Measurements from ENCODE around the gene FANCE. TPM values are rescaled to one million over a fixed set of nuclear protein-coding genes. Genes with fewer than 3 reads are reported as not detected.

Gene FANCE
- total RNA-seq, 1 experiment from 2014 or later = 16.1 TPM

DNA sequence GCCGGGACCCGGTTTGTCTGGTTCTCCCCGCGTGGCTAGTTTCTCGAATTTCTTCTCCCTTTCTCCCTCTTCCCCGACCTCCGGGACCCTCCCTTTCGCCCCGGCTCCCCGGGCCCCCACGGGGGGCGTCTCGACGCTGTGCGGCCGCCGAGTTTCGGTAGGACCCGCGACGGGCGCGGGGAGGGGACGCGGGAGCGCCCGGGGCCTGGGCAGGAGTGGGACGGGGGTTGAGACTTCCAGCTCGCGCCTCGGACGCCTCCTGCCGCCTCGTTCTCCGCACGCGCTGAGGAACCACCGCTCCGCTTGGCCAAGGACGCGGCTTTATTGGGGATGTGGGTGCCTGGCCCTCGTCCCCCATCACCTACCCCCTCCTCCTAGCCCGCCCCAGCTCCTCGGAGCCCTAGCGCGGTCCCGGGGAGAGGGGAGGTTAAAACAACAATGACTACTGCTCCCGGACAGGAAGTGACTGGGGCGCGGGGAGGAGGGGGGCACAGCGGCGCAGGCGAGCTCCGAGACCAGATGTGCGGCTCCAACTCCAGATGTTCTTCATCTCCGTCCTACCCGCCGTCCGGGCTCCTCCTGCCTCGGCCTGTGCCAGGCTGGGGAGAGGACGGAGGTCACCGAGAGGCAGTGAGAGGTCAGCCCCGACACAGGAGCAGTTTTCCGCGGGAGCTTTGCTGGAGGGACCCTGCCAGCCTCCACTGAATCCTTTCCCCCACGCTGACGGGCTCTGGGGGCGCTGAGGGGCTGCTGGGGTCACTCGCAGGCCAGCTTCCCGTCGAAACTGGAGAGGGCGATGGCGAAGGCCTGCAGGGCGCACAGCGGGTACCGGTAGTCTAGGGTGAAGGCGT, 45.7 kb downstream of the FANCE start:
- ChIA-PET CTCF (interaction anchor here (1.8 kb wide), 1 partner anchor 25 kb away, joined by 6 read pairs; no protein-coding TSS in a partner anchor), POLR2A (interaction anchor here (2.0 to 2.3 kb wide), 2 partner anchors 11 to 27 kb away, joined by 9 to 14 read pairs; no protein-coding TSS in a partner anchor)
- no peak overlapping the region for H2AFZ ChIP-seq (ENCODE audit: low read depth, low read length, poor library complexity, severe bottlenecking)

DNA sequence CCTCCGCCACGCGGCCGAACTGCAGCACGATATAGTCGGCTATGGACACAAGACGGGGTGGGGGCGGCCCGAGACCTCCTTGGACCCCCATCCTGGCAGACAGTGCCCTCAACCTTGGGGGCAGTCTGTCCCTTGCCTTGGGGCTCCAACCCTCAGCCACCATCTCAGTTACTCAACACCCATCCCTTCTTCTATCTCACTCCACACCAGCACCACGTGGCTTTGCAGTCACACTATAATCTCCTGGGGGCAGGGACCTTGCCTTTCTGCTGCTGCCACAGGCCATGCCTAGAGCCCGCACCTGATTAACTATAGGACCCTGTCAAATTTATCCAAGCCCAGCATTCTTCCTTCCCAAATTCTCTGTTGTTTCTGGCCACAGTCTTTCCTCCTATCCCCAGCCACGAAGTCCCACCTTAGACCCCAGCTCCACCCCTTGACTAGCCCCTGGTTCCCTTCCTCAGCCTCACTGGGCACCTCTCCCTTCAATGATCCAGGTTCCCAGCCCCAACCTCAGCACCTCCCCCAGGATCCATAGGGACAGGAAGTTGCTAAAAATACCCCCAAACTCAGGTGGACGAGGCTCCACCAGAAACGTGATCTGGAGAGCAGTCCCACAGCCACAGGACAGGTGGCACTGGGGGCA, 46.4 kb downstream of the FANCE start:
- Histone ChIP-seq H3K9me2 (ENCODE audit: insufficient read depth) (no peaks in the 10 kb centered on the region), H3K9ac (ENCODE audit: low read length) (peak overlapping the region; percentile 95), H3K9me3 (ENCODE audit: control insufficient read depth in 1 of 2, insufficient read depth in 1 of 2, low read depth in 1 of 2, low read length in 2 of 2) (no peaks in the 10 kb centered on the region), H3K4me2 (ENCODE audit: low read length) (peak overlapping the region; percentile 96), H3K4me3 (replicated peaks in 1 of 2; ENCODE audit: low read depth in 1 of 2, low read length in 2 of 2) (peak overlapping the region; percentile 65 to 70), H3K79me2 (ENCODE audit: insufficient read depth, low read length) (peaks cover 26% of the 10 kb centered on the region), H4K20me1 (ENCODE audit: insufficient read depth) (no peaks in the 10 kb centered on the region), H3K27ac (ENCODE audit: low read depth, low read length) (peak overlapping the region; percentile 98), H3K36me3 (ENCODE audit: control insufficient read depth in 1 of 2, insufficient read depth in 2 of 2, low read length in 2 of 2) (no peaks in the 10 kb centered on the region), H2AFZ (ENCODE audit: low read depth, low read length, poor library complexity, severe bottlenecking) (no peak overlapping the region), H3K27me3 (ENCODE audit: insufficient read depth, low read length) (no peaks in the 10 kb centered on the region), H3K4me1 (ENCODE audit: control insufficient read depth in 1 of 2, insufficient read depth in 2 of 2, low read length in 2 of 2) (peaks cover 17 to 37% of the 10 kb centered on the region in 2 experiments)
- POLR2A ChIA-PET = no interaction called here
- no TSS peak for BruUV-seq (replicated peaks)
- ATAC-seq = no peak
- TF ChIP-seq, protein P1, sequence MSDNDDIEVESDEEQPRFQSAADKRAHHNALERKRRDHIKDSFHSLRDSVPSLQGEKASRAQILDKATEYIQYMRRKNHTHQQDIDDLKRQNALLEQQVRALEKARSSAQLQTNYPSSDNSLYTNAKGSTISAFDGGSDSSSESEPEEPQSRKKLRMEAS (IDR thresholded peaks at IDR 0.05) = no peak
- no peak for TF ChIP-seq SIN3A (IDR thresholded peaks at IDR 0.05; ENCODE audit: low read depth)
- no peak for TF ChIP-seq SP1 (IDR thresholded peaks at IDR 0.05; ENCODE audit: low read depth)
- no peak for TF ChIP-seq TCF7L2 (IDR thresholded peaks at IDR 0.05; ENCODE audit: borderline replicate concordance, extremely low read depth, insufficient read depth, insufficient read length)
- no peak for TF ChIP-seq FOSL1 (IDR thresholded peaks at IDR 0.05; ENCODE audit: low read depth)
- TF ChIP-seq EGR1 (IDR thresholded peaks at IDR 0.05; ENCODE audit: low read depth) = no peak
- no peak for TF ChIP-seq CBX3 (IDR thresholded peaks at IDR 0.05; ENCODE audit: low read depth)
- no peak for DNase-seq (ENCODE audit: low read depth, low spot score)
- CTCF ChIA-PET = no interaction called here
- RAD21 ChIA-PET (ENCODE audit: low non-redundant PET in 1 of 2, low total read pairs in 2 of 2, uncharacterized antibody in 2 of 2, unreplicated experiment in 2 of 2) = no interaction called here
- intact Hi-C loops (cut with micrococcal nuclease) = no loop called here

More for the DNA sequence above, 45.7 kb downstream of the FANCE start:
- BruUV-seq (replicated peaks) = no TSS peak
- Histone ChIP-seq H3K4me3 (replicated peaks in 1 of 2; ENCODE audit: low read depth in 1 of 2, low read length in 2 of 2) (peak overlapping the region; percentile 65 to 70), H3K36me3 (ENCODE audit: control insufficient read depth in 1 of 2, insufficient read depth in 2 of 2, low read length in 2 of 2) (no peaks in the 10 kb centered on the region), H3K79me2 (ENCODE audit: insufficient read depth, low read length) (peaks cover 32% of the 10 kb centered on the region), H3K4me1 (ENCODE audit: control insufficient read depth in 1 of 2, insufficient read depth in 2 of 2, low read length in 2 of 2) (peaks cover 18 to 40% of the 10 kb centered on the region in 2 experiments), H3K27ac (ENCODE audit: low read depth, low read length) (peak overlapping the region; percentile 98), H3K4me2 (ENCODE audit: low read length) (peak overlapping the region; percentile 96), H3K9ac (ENCODE audit: low read length) (peak overlapping the region; percentile 95), H3K9me3 (ENCODE audit: control insufficient read depth in 1 of 2, insufficient read depth in 1 of 2, low read depth in 1 of 2, low read length in 2 of 2) (no peaks in the 10 kb centered on the region), H3K27me3 (ENCODE audit: insufficient read depth, low read length) (no peaks in the 10 kb centered on the region), H4K20me1 (ENCODE audit: insufficient read depth) (no peaks in the 10 kb centered on the region), H3K9me2 (ENCODE audit: insufficient read depth) (no peaks in the 10 kb centered on the region)
- no peak for DNase-seq (ENCODE audit: low read depth, low spot score)
- intact Hi-C loops (cut with micrococcal nuclease) = no loop called here
- RAD21 ChIA-PET (ENCODE audit: low non-redundant PET in 1 of 2, low total read pairs in 2 of 2, uncharacterized antibody in 2 of 2, unreplicated experiment in 2 of 2) = interaction anchor here in 1 of 2 experiments (1.0 kb wide), 1 partner anchor 24 kb away, joined by 3 read pairs; no protein-coding TSS in a partner anchor
- peak; percentile 39 for ATAC-seq
- TF ChIP-seq, protein P1 (IDR thresholded peaks at IDR 0.05) = peak; percentile 81; the same call in 1 of the 2 replicates
- TF ChIP-seq ZFX (IDR thresholded peaks at IDR 0.05) (peak; percentile 40; the same call in 1 of the 2 replicates), CBX3 (IDR thresholded peaks at IDR 0.05; ENCODE audit: low read depth) (no peak)

Data from HCT116 (cell line).